GM23248 (cell line): Measurements from ENCODE around the gene STX8. TPM values are rescaled to one million over a fixed set of nuclear protein-coding genes. Genes with fewer than 3 reads are reported as not detected.

Experiments
- DNase-seq: peaks from one replicate; pipeline ENCODE4 v3.0.0-alpha.2; 2015
- H2AFZ ChIP-seq: fragments of 200-600 bp; sonication (generic); 2 replicates; pipeline ENCODE4 v1.6.1; 2016; ENCODE audit warnings: antibody characterized with exemption
- H3F3A ChIP-seq: fragments of 200-600 bp; sonication (generic); 2 replicates; pipeline ENCODE4 v1.6.1; 2016; ENCODE audit warnings: mild to moderate bottlenecking, antibody characterized with exemption, mixed run types; ENCODE audit not compliant: insufficient read depth
- H3K27ac ChIP-seq: fragments of 200-600 bp; sonication (generic); 2 replicates; pipeline ENCODE4 v1.5.1; 2016; ENCODE audit warnings: mild to moderate bottlenecking
- H3K27me3 ChIP-seq: fragments of 200-600 bp; sonication (generic); replicated peaks from 2 replicates; pipeline ENCODE4 v1.6.1; 2016; ENCODE audit warnings: mild to moderate bottlenecking; ENCODE audit not compliant: insufficient read depth
- H3K36me3 ChIP-seq: fragments of 200-600 bp; sonication (generic); 2 replicates; pipeline ENCODE4 v1.6.1; 2016; ENCODE audit warnings: low read depth, mild to moderate bottlenecking
- H3K4me1 ChIP-seq: fragments of 200-600 bp; sonication (generic); 2 replicates; pipeline ENCODE4 v1.6.1; 2016; ENCODE audit warnings: mild to moderate bottlenecking; ENCODE audit not compliant: insufficient read depth
- H3K4me2 ChIP-seq: fragments of 200-600 bp; sonication (generic); one replicate; pipeline ENCODE4 v1.6.1; 2016; ENCODE audit warnings: mild to moderate bottlenecking; ENCODE audit not compliant: unreplicated experiment
- H3K4me3 ChIP-seq: fragments of 200-600 bp; sonication (generic); 2 replicates; pipeline ENCODE4 v1.5.1; 2016; ENCODE audit warnings: mild to moderate bottlenecking
- H3K79me2 ChIP-seq: fragments of 200-600 bp; sonication (generic); 2 replicates; pipeline ENCODE4 v1.6.1; 2016; ENCODE audit warnings: mild to moderate bottlenecking; ENCODE audit not compliant: insufficient read depth
- H3K9ac ChIP-seq: fragments of 200-600 bp; sonication (generic); 2 replicates; pipeline ENCODE4 v1.6.1; 2016; ENCODE audit warnings: mild to moderate bottlenecking
- H3K9me2 ChIP-seq: fragments of 200-600 bp; sonication (generic); 2 replicates; pipeline ENCODE4 v1.6.1; 2016; ENCODE audit warnings: mixed run types, mild to moderate bottlenecking, moderate library complexity; ENCODE audit not compliant: insufficient read depth
- H3K9me3 ChIP-seq: fragments of 200-600 bp; sonication (generic); one replicate; pipeline ENCODE4 v1.6.1; 2017; ENCODE audit warnings: low read depth
- H4K20me1 ChIP-seq: fragments of 200-600 bp; sonication (generic); 2 replicates; pipeline ENCODE4 v1.6.0; 2016; ENCODE audit not compliant: insufficient read depth
- EZH2 ChIP-seq: fragments of 200-600 bp; sonication (generic); IDR thresholded peaks from 2 replicates; pipeline ENCODE4 v1.6.1; 2018; ENCODE audit warnings: antibody characterized with exemption, mild to moderate bottlenecking; ENCODE audit not compliant: insufficient read depth, poor library complexity, severe bottlenecking
- EZH2phosphoT487 ChIP-seq: fragments of 200-600 bp; sonication (generic); IDR thresholded peaks from 2 replicates; pipeline ENCODE4 v1.6.1; 2018; ENCODE audit warnings: antibody characterized with exemption, moderate library complexity, mild to moderate bottlenecking, low read depth; ENCODE audit not compliant: insufficient read depth
- WGBS, 2 experiments: methylation state at CpG; one replicate each; pipeline ENCODE4 v1.1.6; 2015 to 2017; ENCODE audit warnings: low lambda C conversion rate in 2 of 2, low coverage in 1 of 2; ENCODE audit errors: missing lambda C conversion rate in 2 of 2; 5-methylcytosine and 5-hydroxymethylcytosine counted together
- in situ Hi-C: fragments of 300-500 bp; cut with MboI; formaldehyde crosslinking; loops from 2 replicates; pipeline ENCODE4 v1.15.0; 2020
- polyA plus RNA-seq: library from polyadenylated mRNA; unstranded; fragments of >200 nt; fragmentation: Nextera tagmentation; extraction: Ambion mirVana; gene quantifications from 2 replicates; pipeline ENCODE4 v1.2.1, GENCODE V29; 2016
- total RNA-seq: library from RNA; depleted of rRNA; stranded (reverse); fragments of >200 nt; shearing (Covaris generic); gene quantifications from 2 replicates; pipeline ENCODE4 v1.2.3, GENCODE V29; 2014

The STX8 gene
- total and polyA plus RNA-seq, 2 experiments from 2014 or later = 40.7 to 84.3 TPM

- no peak overlapping the region for H3K9ac ChIP-seq
- no peaks in the 10 kb centered on the region for H3K36me3 ChIP-seq
- H3K27me3 ChIP-seq = no peaks in the 10 kb centered on the region
- H3K4me1 ChIP-seq = peaks cover 13% of the 10 kb centered on the region
- no peak overlapping the region for H3K27ac ChIP-seq
- H3K9me3 ChIP-seq = no peaks in the 10 kb centered on the region
- no peaks in the 10 kb centered on the region for H4K20me1 ChIP-seq
- H3K4me3 ChIP-seq = no peak overlapping the region
- TF ChIP-seq EZH2phosphoT487 = no peak
- no peak for TF ChIP-seq EZH2
- H3K4me2 ChIP-seq = no peak overlapping the region
- 0 out of 2 replicates have a peak, but pooled peaks cover 6% of the 10 kb centered on the region for H3F3A ChIP-seq
- no peak for DNase-seq
- H3K9me2 ChIP-seq = no peaks in the 10 kb centered on the region
- in situ Hi-C loops = no loop called here
- no peaks in the 10 kb centered on the region for H3K79me2 ChIP-seq
- 94 to 99% methylated on average over 4 of the region's 4 CpGs for WGBS, 2 experiments
- H2AFZ ChIP-seq = no peak overlapping the region
These were observed 172.4 kb downstream of the STX8 start for GRCh38 chr17:9403257-9403656.

GRCh38 chr17:9402590-9403199 is 172.9 kb downstream of the STX8 start:
- no peak overlapping the region for H3K27ac ChIP-seq
- no peak overlapping the region for H3K9ac ChIP-seq
- no peaks in the 10 kb centered on the region for H3K36me3 ChIP-seq
- no peak overlapping the region for H2AFZ ChIP-seq
- 0 out of 2 replicates have a peak, but pooled peaks cover 6% of the 10 kb centered on the region for H3F3A ChIP-seq
- WGBS, 2 experiments = 85 to 86% methylated on average over 9 of the region's 9 CpGs
- no peak overlapping the region for H3K4me3 ChIP-seq
- no peaks in the 10 kb centered on the region for H4K20me1 ChIP-seq
- H3K27me3 ChIP-seq = no peaks in the 10 kb centered on the region
- H3K9me2 ChIP-seq = no peaks in the 10 kb centered on the region
- peak; percentile 48 for DNase-seq
- no peaks in the 10 kb centered on the region for H3K9me3 ChIP-seq
- no peaks in the 10 kb centered on the region for H3K79me2 ChIP-seq
- TF ChIP-seq EZH2phosphoT487 (no peak), EZH2 (no peak)
- in situ Hi-C loops = no loop called here
- H3K4me1 ChIP-seq = peaks cover 12% of the 10 kb centered on the region
- no peak overlapping the region for H3K4me2 ChIP-seq

GRCh38 chr17:9401434-9401833 is 174.2 kb downstream of the STX8 start:
- Histone ChIP-seq H3K79me2 (no peaks in the 10 kb centered on the region), H3K4me3 (no peak overlapping the region), H3K9me2 (no peaks in the 10 kb centered on the region), H3K9me3 (no peaks in the 10 kb centered on the region), H3K36me3 (no peaks in the 10 kb centered on the region), H3K4me1 (peaks cover 12% of the 10 kb centered on the region), H3K27ac (0 out of 2 replicates have a peak overlapping the region, but pooled peaks have one; percentile 0), H3K9ac (no peak overlapping the region), H2AFZ (peak overlapping the region; percentile 4; the same call in 1 of the 2 replicates), H3K4me2 (no peak overlapping the region), H3F3A (0 out of 2 replicates have a peak, but pooled peaks cover 6% of the 10 kb centered on the region), H3K27me3 (no peaks in the 10 kb centered on the region), H4K20me1 (no peaks in the 10 kb centered on the region)
- in situ Hi-C loops = no loop called here
- 51 to 54% methylated on average over 4 of the region's 4 CpGs for WGBS, 2 experiments
- TF ChIP-seq EZH2phosphoT487 = no peak
- no peak for TF ChIP-seq EZH2
- peak; percentile 43 for DNase-seq

GRCh38 chr17:9389111-9389527 is 186.5 kb downstream of the STX8 start:
- H3K4me2 ChIP-seq = no peak overlapping the region
- in situ Hi-C loops = no loop called here
- no peak overlapping the region for H3K27ac ChIP-seq

More at GRCh38 chr17:9389111-9389527, 186.5 kb downstream of the STX8 start:
- Histone ChIP-seq H3K9me3 (no peaks in the 10 kb centered on the region), H3K79me2 (no peaks in the 10 kb centered on the region), H3K9ac (no peak overlapping the region), H3K36me3 (no peaks in the 10 kb centered on the region), H3F3A (peaks cover 4% of the 10 kb centered on the region; the same call in 1 of the 2 replicates), H3K9me2 (no peaks in the 10 kb centered on the region), H2AFZ (no peak overlapping the region), H4K20me1 (no peaks in the 10 kb centered on the region), H3K27me3 (no peaks in the 10 kb centered on the region), H3K4me1 (0 out of 2 replicates have a peak, but pooled peaks cover 4% of the 10 kb centered on the region), H3K4me3 (no peak overlapping the region)
- WGBS, 2 experiments = 86 to 89% methylated on average over 3 of the region's 3 CpGs
- peak; percentile 84 for DNase-seq
- TF ChIP-seq EZH2 (no peak), EZH2phosphoT487 (no peak)
